Activated B cell treated with CpG ODN at 0.5 μM for 24 hours (primary cell): Measurements from ENCODE around the gene PRLH. TPM values are rescaled to one million over a fixed set of nuclear protein-coding genes. Genes with fewer than 3 reads are reported as not detected.

Source experiments
- ATAC-seq: fragments of 200-7000 bp; cut with Tn5 transposase; one replicate; pipeline ENCODE4 v1.10.0; 2021; ENCODE audit warnings: low read depth, mild to moderate bottlenecking, moderate library complexity
- CTCF ChIA-PET: fragments of 350-600 bp; sonication (Branson Sonifier 250); formaldehyde crosslinking; loops from one replicate; lab custom pipeline; 2021; ENCODE audit warnings: antibody characterized with exemption; lab: Charles Lee
- POLR2A ChIA-PET: fragments of 350-600 bp; sonication (Branson Sonifier 250); formaldehyde crosslinking; loops from one replicate; lab custom pipeline; 2021; ENCODE audit warnings: antibody characterized with exemption; lab: Charles Lee
- DNase-seq: peaks from one replicate; pipeline ENCODE4 v3.0.0; 2022
- H3K27ac Mint-ChIP-seq: one replicate; pipeline ENCODE4 v1.8.0; 2020; ENCODE audit warnings: mixed read lengths
- H3K27me3 Mint-ChIP-seq: one replicate; pipeline ENCODE4 v1.8.0; 2021; ENCODE audit warnings: mixed read lengths
- H3K36me3 Mint-ChIP-seq: one replicate; pipeline ENCODE4 v1.8.0; 2021; ENCODE audit warnings: low read depth, mixed read lengths
- H3K4me1 Mint-ChIP-seq: one replicate; pipeline ENCODE4 v1.8.0; 2021; ENCODE audit warnings: mixed read lengths
- H3K4me3 Mint-ChIP-seq: one replicate; pipeline ENCODE4 v1.8.0; 2020; ENCODE audit warnings: mild to moderate bottlenecking, mixed read lengths
- H3K9me3 Mint-ChIP-seq: one replicate; pipeline ENCODE4 v1.8.0; 2020; ENCODE audit warnings: mixed read lengths
- CTCF ChIP-seq: fragments of 200-600 bp; IDR thresholded peaks from one replicate; pipeline ENCODE4 v1.8.0; 2022; ENCODE audit warnings: antibody characterized with exemption, mild to moderate bottlenecking
- intact Hi-C: fragments of 100-400 bp; cut with micrococcal nuclease; formaldehyde crosslinking; loops from one replicate; pipeline ENCODE4 v1.15.1; 2024
- total RNA-seq: library from RNA; stranded (reverse); gene quantifications from 2 replicates; pipeline ENCODE4 v1.2.3, GENCODE V29; 2022

PRLH gene
- total RNA-seq, 1 donor from 2014 or later = not detected

- no peak for DNase-seq
- TF ChIP-seq CTCF = no peak
- no peaks in the 10 kb centered on the region for H3K4me1 Mint-ChIP-seq
- no peak for ATAC-seq
- CTCF ChIA-PET = interaction anchor here (1.7 kb wide), 1 partner anchor 20 kb away, joined by 3 read pairs; no protein-coding TSS in a partner anchor
- H3K36me3 Mint-ChIP-seq = no peaks in the 10 kb centered on the region
- peaks cover 11% of the 10 kb centered on the region for H3K27me3 Mint-ChIP-seq
- peaks cover 14% of the 10 kb centered on the region for H3K9me3 Mint-ChIP-seq
- POLR2A ChIA-PET = no interaction called here
- no peak overlapping the region for H3K27ac Mint-ChIP-seq
- intact Hi-C loops = no loop called here
- no peak overlapping the region for H3K4me3 Mint-ChIP-seq
These were observed 13.5 kb upstream of the PRLH start for GRCh38 chr2:237552908-237553307.

GRCh38 chr2:237553948-237554347 is 12.4 kb upstream of the PRLH start:
- POLR2A ChIA-PET = no interaction called here
- ATAC-seq (no peak), DNase-seq (no peak)
- TF ChIP-seq CTCF = no peak
- Mint-ChIP-seq H3K36me3 (no peaks in the 10 kb centered on the region), H3K27ac (no peak overlapping the region), H3K9me3 (peaks cover 14% of the 10 kb centered on the region), H3K27me3 (peaks cover 11% of the 10 kb centered on the region), H3K4me3 (no peak overlapping the region), H3K4me1 (no peaks in the 10 kb centered on the region)
- intact Hi-C loops = no loop called here
- CTCF ChIA-PET = no interaction called here

GRCh38 chr2:237555560-237555959 is 10.8 kb upstream of the PRLH start:
- TF ChIP-seq CTCF = no peak
- Mint-ChIP-seq H3K27ac (no peak overlapping the region), H3K27me3 (peaks cover 15% of the 10 kb centered on the region), H3K4me3 (no peak overlapping the region), H3K36me3 (no peaks in the 10 kb centered on the region), H3K9me3 (peaks cover 14% of the 10 kb centered on the region), H3K4me1 (no peaks in the 10 kb centered on the region)
- intact Hi-C loops = no loop called here
- ChIA-PET POLR2A (no interaction called here), CTCF (interaction anchor here (0.7 kb wide), 1 partner anchor 16 kb away, joined by 3 read pairs; no protein-coding TSS in a partner anchor)
- ATAC-seq (no peak), DNase-seq (no peak)

GRCh38 chr2:237556773-237557632 is 9.4 kb upstream of the PRLH start:
- no peak for DNase-seq
- intact Hi-C loops = no loop called here
- no peak for TF ChIP-seq CTCF
- ATAC-seq = no peak
- H3K4me1 Mint-ChIP-seq = no peaks in the 10 kb centered on the region
- H3K9me3 Mint-ChIP-seq = peaks cover 14% of the 10 kb centered on the region
- ChIA-PET CTCF (no interaction called here), POLR2A (no interaction called here)
- peaks cover 15% of the 10 kb centered on the region for H3K27me3 Mint-ChIP-seq
- H3K27ac Mint-ChIP-seq = no peak overlapping the region
- no peak overlapping the region for H3K4me3 Mint-ChIP-seq
- no peaks in the 10 kb centered on the region for H3K36me3 Mint-ChIP-seq

- ATAC-seq = no peak
- H3K4me3 Mint-ChIP-seq = no peak overlapping the region
These were observed 8.8 kb upstream of the PRLH start for GRCh38 chr2:237557633-237558015.

More at GRCh38 chr2:237557633-237558015, 8.8 kb upstream of the PRLH start:
- peaks cover 19% of the 10 kb centered on the region for H3K27me3 Mint-ChIP-seq
- no peak overlapping the region for H3K27ac Mint-ChIP-seq
- no peak for DNase-seq
- CTCF ChIA-PET = no interaction called here
- intact Hi-C loops = no loop called here
- H3K4me1 Mint-ChIP-seq = no peaks in the 10 kb centered on the region
- no peaks in the 10 kb centered on the region for H3K36me3 Mint-ChIP-seq
- peaks cover 14% of the 10 kb centered on the region for H3K9me3 Mint-ChIP-seq
- POLR2A ChIA-PET = no interaction called here
- TF ChIP-seq CTCF = no peak
